ENCODE results near the gene UBA52.

GRCh38 chr19:18607226-18608101 lies 35.8 kb downstream of the UBA52 start:
- TF ChIP-seq CTCF (IDR thresholded peaks at IDR 0.05; ENCODE audit: poor library complexity) = no peak
- TF ChIP-seq EZH2 (IDR thresholded peaks at IDR 0.05; ENCODE audit: borderline replicate concordance) = peak; percentile 95

Data from hepatocyte (in vitro differentiated cells).